GM18508 (cell line): ENCODE data around the gene CDH13.

Experiments
- ATAC-seq: cut with Tn5 transposase; IDR thresholded peaks from one replicate; pipeline ENCODE4 v1.9.1; 2021; ENCODE audit warnings: moderate number of reproducible peaks; ENCODE audit not compliant: insufficient read depth, unreplicated experiment

Gene CDH13

GRCh38 chr16:83826146-83826913 lies 1199.6 kb downstream of the CDH13 start:
- peak; percentile 53 for ATAC-seq

GRCh38 chr16:83830091-83830768 lies 1203.5 kb downstream of the CDH13 start:
- no peak for ATAC-seq

GRCh38 chr16:83830769-83831455 lies 1204.1 kb downstream of the CDH13 start:
- ATAC-seq, result no peak

- ATAC-seq, result no peak
Measured at GRCh38 chr16:83831456-83831987, 1204.8 kb downstream of the CDH13 start.

GRCh38 chr16:83833921-83834320 lies 1207.2 kb downstream of the CDH13 start:
- no peak for ATAC-seq

GRCh38 chr16:83835586-83836566 lies 1209.1 kb downstream of the CDH13 start:
- ATAC-seq, result no peak

- ATAC-seq, result no peak
Measured at GRCh38 chr16:83837566-83837965, 1210.8 kb downstream of the CDH13 start.

- no peak for ATAC-seq
Measured at GRCh38 chr16:83838151-83838550, 1211.4 kb downstream of the CDH13 start.

- ATAC-seq, result no peak
Measured at GRCh38 chr16:83839561-83839960, 1212.8 kb downstream of the CDH13 start.

GRCh38 chr16:83840060-83840617 lies 1213.4 kb downstream of the CDH13 start:
- ATAC-seq, result no peak

- ATAC-seq, result no peak
Measured at GRCh38 chr16:83842291-83842690, 1215.5 kb downstream of the CDH13 start.

GRCh38 chr16:83842756-83843507 lies 1216.2 kb downstream of the CDH13 start:
- no peak for ATAC-seq

GRCh38 chr16:83843657-83844056 lies 1216.9 kb downstream of the CDH13 start:
- ATAC-seq, result no peak

GRCh38 chr16:83845263-83845662 lies 1218.5 kb downstream of the CDH13 start:
- no peak for ATAC-seq

- ATAC-seq, result no peak
Measured at GRCh38 chr16:83847371-83848225, 1220.8 kb downstream of the CDH13 start.

- no peak for ATAC-seq
Measured at GRCh38 chr16:83849421-83849820, 1222.7 kb downstream of the CDH13 start.
